HepG2 (cell line): Measurements from ENCODE around the gene P2RY8. TPM values are rescaled to one million over a fixed set of nuclear protein-coding genes. Genes with fewer than 3 reads are reported as not detected.

Experiments used
- ATAC-seq: fragments of 200-7000 bp; cut with Tn5 transposase; 3 replicates; pipeline ENCODE4 v1.9.1; 2020; ENCODE audit warnings: mild to moderate bottlenecking, moderate library complexity
- BruUV-seq: library from RNA; stranded (reverse); fragments of 400-500 nt; replicated peaks from 2 replicates; lab custom pipeline; 2021; lab: Mats Ljungman, UMichigan
- CTCF ChIA-PET: fragments of 300-600 bp; formaldehyde crosslinking; extraction: SDS; loops from one replicate; lab custom pipeline; 2021; ENCODE audit warnings: low total read pairs, inconsistent platforms, low intra/inter-chr PET ratio; lab: Yijun Ruan, JAX
- POLR2A ChIA-PET: fragments of 350-600 bp; sonication (Branson Sonifier 250); formaldehyde crosslinking; loops from one replicate; lab custom pipeline; 2020; ENCODE audit warnings: antibody characterized with exemption, inconsistent platforms; lab: Yijun Ruan, JAX
- DNase-seq: peaks from one replicate; pipeline ENCODE4 v3.0.0-alpha.2; 2015; ENCODE audit warnings: low spot score
- FAIRE-seq: peaks from 3 replicates; lab custom pipeline; 2011; peaks lifted over from hg19 to GRCh38; lab: Jason Lieb, UNC
- H2AFZ ChIP-seq: one replicate; pipeline ENCODE4 v1.6.1; 2011; ENCODE audit warnings: low read length, inconsistent platforms
- H3K27ac ChIP-seq: fragments of 300-600 bp; 3 replicates; pipeline ENCODE4 v1.8.0; 2011; ENCODE audit warnings: mixed run types, mild to moderate bottlenecking, mixed read lengths, low read length, inconsistent platforms; ENCODE audit not compliant: insufficient read depth; ENCODE audit errors: extremely low read length
- H3K27me3 ChIP-seq, 2 experiments: fragments of 200-600 bp in 1 of 2; 2 replicates in 1 of 2; 3 replicates in 1 of 2; pipeline versions ENCODE4 v1.6.0 to v1.8.0; 2011; ENCODE audit warnings: low read length in 2 of 2, mild to moderate bottlenecking in 2 of 2, moderate library complexity in 2 of 2, inconsistent platforms in 1 of 2; ENCODE audit not compliant: insufficient read depth in 2 of 2, control insufficient read depth in 1 of 2
- H3K36me3 ChIP-seq, 2 experiments: fragments of 200-600 bp in 1 of 2; replicated peaks in 1 of 2; 2 replicates in 1 of 2; 3 replicates in 1 of 2; pipeline versions ENCODE4 v1.5.1 to v1.8.0; 2011; ENCODE audit warnings: low read length in 2 of 2, inconsistent platforms in 1 of 2; ENCODE audit not compliant: insufficient read depth in 2 of 2, control insufficient read depth in 1 of 2
- H3K4me1 ChIP-seq: 2 replicates; pipeline ENCODE4 v1.5.1; 2012; ENCODE audit warnings: low read length, inconsistent platforms; ENCODE audit not compliant: insufficient read depth
- H3K4me2 ChIP-seq: 2 replicates; pipeline ENCODE4 v1.6.0; 2011; ENCODE audit warnings: low read depth, low read length, inconsistent platforms
- H3K4me3 ChIP-seq, 3 experiments: fragments of 200-600 bp in 1 of 3; sonication (generic), shearing (Covaris generic) in 1 of 3; replicated peaks in 1 of 3; 2 replicates each; pipeline ENCODE4 v1.5.1; 2011 to 2016; ENCODE audit warnings: low read length in 3 of 3, inconsistent platforms in 2 of 3, low read depth in 2 of 3, mild to moderate bottlenecking in 2 of 3, control low read depth in 1 of 3, mixed read lengths in 1 of 3; ENCODE audit not compliant: insufficient read depth in 1 of 3
- H3K79me2 ChIP-seq: one replicate; pipeline ENCODE4 v1.6.1; 2011; ENCODE audit warnings: low read length, inconsistent platforms; ENCODE audit not compliant: insufficient read depth
- H3K9ac ChIP-seq: 2 replicates; pipeline ENCODE4 v1.6.0; 2011; ENCODE audit warnings: mild to moderate bottlenecking, low read depth, low read length, inconsistent platforms; ENCODE audit not compliant: insufficient read depth
- H3K9me3 ChIP-seq: 2 replicates; pipeline ENCODE4 v1.5.1; 2012; ENCODE audit warnings: mild to moderate bottlenecking, low read length
- H4K20me1 ChIP-seq: 2 replicates; pipeline ENCODE4 v1.6.0; 2011; ENCODE audit warnings: inconsistent platforms, mild to moderate bottlenecking, low read length, moderate library complexity; ENCODE audit not compliant: insufficient read depth
- CHD4 ChIP-seq: fragments of 200-600 bp; sonication (generic); IDR thresholded peaks from 2 replicates; pipeline ENCODE4 v1.7.0; 2017; ENCODE audit warnings: mild to moderate bottlenecking, low read length, borderline replicate concordance
- NR1H2 ChIP-seq: sonication (generic); formaldehyde crosslinking; IDR thresholded peaks from 2 replicates; pipeline ENCODE4 v1.8.1; 2022; ENCODE audit warnings: low read depth, missing genetic modification reagents, borderline replicate concordance
- ZNF24 ChIP-seq: fragments of 450-650 bp; IDR thresholded peaks from 2 replicates; pipeline ENCODE4 v1.6.1; 2017; ENCODE audit warnings: antibody characterized with exemption, mild to moderate bottlenecking
- WGBS: methylation state at CpG from one replicate; pipeline ENCODE4 v1.1.6; 2017; ENCODE audit warnings: low lambda C conversion rate; 5-methylcytosine and 5-hydroxymethylcytosine counted together
- in situ Hi-C: cut with HindIII; loops from 2 replicates; pipeline ENCODE4 v1.10.0; 2017; ENCODE audit warnings: low pct_unique_long_range_greater_than_20kb; ENCODE audit not compliant: extremely low pct_ligation_motif_present
- intact Hi-C: fragments of 100-400 bp; cut with micrococcal nuclease; formaldehyde crosslinking; loops from one replicate; pipeline ENCODE4 v1.10.0; 2022; ENCODE audit not compliant: unreplicated experiment
- polyA plus RNA-seq, 8 experiments: library from polyadenylated mRNA; depleted of rRNA in 3 of 8; stranded (reverse) in 7 of 8; unstranded in 1 of 8; fragments of >200 nt; fragmentation: Illumina TruSeq in 4 of 8; extraction: Trizol in 4 of 8; gene quantifications; 2 replicates each; pipeline versions ENCODE4 v1.2.1 to v1.2.3, GENCODE V29; 2011 to 2016; ENCODE audit warnings: low read depth in 4 of 8, missing spikeins in 1 of 8, mixed read lengths in 1 of 8; ENCODE audit not compliant: insufficient read depth in 1 of 8
- total RNA-seq, 5 experiments: library from RNA; depleted of rRNA; stranded (reverse); fragments of >200 nt; fragmentation: Illumina TruSeq; extraction: Trizol; gene quantifications; 2 replicates each; pipeline ENCODE4 v1.2.3, GENCODE V29; 2016; ENCODE audit warnings: low read depth in 1 of 5
- TF ChIP-seq, protein P1 (sequence below): sonication (generic); formaldehyde crosslinking; IDR thresholded peaks from 2 replicates; pipeline ENCODE4 v1.4.0; 2020; ENCODE audit warnings: missing genetic modification reagents

Gene P2RY8
- total and polyA plus RNA-seq, 2 of the 13 experiments (the other 11 are each of a cell fraction or from before 2014, with no cell fraction given): 1.0 to 1.3 TPM

DNA sequence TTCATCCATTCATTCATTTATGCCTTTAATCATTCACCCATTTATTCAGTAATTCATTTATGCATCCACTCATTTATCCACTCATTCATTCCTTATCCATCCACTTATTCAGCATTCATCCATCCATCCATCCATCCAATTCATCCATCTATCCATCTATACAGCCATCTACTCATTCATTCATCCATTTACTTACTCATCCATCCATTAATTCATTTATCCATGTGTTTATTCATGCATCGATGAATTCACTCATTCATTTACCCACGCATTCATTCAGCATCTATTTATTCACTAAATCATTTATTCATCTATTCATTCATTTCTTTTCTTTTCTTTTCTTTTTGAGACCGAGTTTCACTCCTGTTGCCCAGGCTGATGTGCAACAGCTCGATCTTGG lies 10.4 kb downstream of the P2RY8 start (continued):
- TF ChIP-seq, protein P1, sequence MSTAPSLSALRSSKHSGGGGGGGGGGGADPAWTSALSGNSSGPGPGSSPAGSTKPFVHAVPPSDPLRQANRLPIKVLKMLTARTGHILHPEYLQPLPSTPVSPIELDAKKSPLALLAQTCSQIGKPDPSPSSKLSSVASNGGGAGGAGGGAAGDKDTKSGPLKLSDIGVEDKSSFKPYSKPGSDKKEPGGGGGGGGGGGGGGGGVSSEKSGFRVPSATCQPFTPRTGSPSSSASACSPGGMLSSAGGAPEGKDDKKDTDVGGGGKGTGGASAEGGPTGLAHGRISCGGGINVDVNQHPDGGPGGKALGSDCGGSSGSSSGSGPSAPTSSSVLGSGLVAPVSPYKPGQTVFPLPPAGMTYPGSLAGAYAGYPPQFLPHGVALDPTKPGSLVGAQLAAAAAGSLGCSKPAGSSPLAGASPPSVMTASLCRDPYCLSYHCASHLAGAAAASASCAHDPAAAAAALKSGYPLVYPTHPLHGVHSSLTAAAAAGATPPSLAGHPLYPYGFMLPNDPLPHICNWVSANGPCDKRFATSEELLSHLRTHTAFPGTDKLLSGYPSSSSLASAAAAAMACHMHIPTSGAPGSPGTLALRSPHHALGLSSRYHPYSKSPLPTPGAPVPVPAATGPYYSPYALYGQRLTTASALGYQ (CRISPR knock-in tag): no peak
- no peak for TF ChIP-seq CHD4

DNA sequence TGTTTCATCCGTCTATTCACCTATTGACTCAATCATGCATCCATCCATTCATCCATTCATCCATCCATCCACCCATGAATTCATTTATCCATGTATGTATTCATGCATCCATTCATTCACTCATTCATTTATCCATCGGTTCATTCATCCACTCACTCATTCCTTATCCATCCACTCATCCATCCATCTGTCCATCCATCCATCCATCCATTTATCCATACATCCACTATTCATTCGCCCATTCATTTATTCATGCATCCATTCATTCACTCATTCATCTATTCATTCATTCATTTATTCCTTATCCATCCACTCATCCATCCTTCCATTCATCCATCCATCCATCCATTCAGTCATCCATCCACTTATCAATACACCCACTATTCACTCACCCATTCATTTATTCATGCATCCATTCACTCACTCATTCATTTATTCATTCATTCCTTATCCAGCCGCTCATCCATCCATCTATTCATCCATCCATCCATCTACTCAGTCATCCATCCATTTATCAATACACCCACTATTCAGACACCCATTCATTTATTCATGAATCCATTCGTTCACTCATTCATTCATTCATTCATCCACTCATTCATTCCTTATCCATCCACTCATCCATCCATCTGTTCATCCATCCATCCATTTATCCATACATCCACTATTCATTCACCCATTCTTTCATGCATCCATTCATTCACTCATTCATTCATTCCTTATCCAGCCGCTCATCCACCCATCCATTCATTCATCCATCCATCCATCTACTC lies 11.2 kb downstream of the P2RY8 start:
- H3K4me1 ChIP-seq: peaks cover 5% of the 10 kb centered on the region; the same call in 1 of the 2 replicates
- DNase-seq: no peak
- H3K9ac ChIP-seq: no peak overlapping the region
- no peak overlapping the region for H3K27ac ChIP-seq
- H3K79me2 ChIP-seq: no peaks in the 10 kb centered on the region
- no peak for ATAC-seq
- CTCF ChIA-PET: no interaction called here
- no peak for FAIRE-seq
- H3K27me3 ChIP-seq: no peaks in the 10 kb centered on the region
- no peaks in the 10 kb centered on the region; the same call in 1 of the 2 replicates for H3K9me3 ChIP-seq
- POLR2A ChIA-PET: no interaction called here
- in situ Hi-C loops (no loop called here), intact Hi-C loops (no loop called here)
- H3K4me3 ChIP-seq: no peak overlapping the region
- no peaks in the 10 kb centered on the region for H3K36me3 ChIP-seq
- H4K20me1 ChIP-seq: no peaks in the 10 kb centered on the region
- H3K4me2 ChIP-seq: no peak overlapping the region
- BruUV-seq: no TSS peak
- no peak for TF ChIP-seq NR1H2
- TF ChIP-seq ZNF24: peak; percentile 19; the same call in 1 of the 2 replicates
- WGBS: 81% methylated on average over 6 of the region's 6 CpGs
- H2AFZ ChIP-seq: no peak overlapping the region
